HG02642 (cell line): ENCODE measurements around the gene MLANA.
"Not testable (repeated sequence)": the region's sequence is repeated elsewhere in the genome, so short reads cannot be mapped to it uniquely, and the experiment has no call there.

Source experiments
- ATAC-seq: cut with Tn5 transposase; IDR thresholded peaks from one replicate; pipeline ENCODE4 v1.9.1; 2021; ENCODE audit warnings: mild to moderate bottlenecking; ENCODE audit not compliant: unreplicated experiment, poor library complexity

Gene MLANA

DNA sequence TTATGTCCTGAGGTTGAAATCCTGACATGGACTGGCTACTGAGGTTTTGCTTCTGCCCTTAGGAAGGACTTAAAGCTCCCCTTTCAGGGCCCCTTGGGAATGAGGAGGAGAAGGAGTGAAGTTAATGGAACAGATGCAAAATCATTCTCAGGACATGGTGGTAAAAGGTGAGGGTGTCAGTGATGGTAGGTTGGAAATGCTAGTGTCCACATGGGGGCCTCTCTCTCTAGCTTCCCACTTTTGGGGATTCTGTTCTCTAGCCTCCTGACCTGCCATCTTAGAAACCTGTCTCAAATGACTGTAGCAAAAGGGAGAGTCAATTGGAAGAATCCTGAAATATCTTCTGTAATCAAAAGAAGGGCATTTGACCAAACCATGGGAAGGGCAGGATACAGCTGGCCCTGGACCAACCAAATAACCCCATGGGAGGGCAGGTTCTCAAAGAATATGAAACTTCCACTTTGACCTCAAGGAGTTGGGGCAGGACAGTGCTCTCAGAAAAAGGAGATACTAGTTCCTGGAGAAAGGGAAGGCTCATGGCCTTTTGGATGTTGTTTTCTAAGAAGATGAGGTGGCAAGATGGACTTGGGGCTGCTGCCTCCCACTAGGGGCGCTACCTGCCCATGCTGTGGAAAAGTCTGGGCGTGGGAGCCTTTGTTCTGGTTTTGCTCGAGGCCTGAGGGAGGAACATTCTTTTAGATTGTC, 21.2 kb upstream of the MLANA start:
- no peak for ATAC-seq

DNA sequence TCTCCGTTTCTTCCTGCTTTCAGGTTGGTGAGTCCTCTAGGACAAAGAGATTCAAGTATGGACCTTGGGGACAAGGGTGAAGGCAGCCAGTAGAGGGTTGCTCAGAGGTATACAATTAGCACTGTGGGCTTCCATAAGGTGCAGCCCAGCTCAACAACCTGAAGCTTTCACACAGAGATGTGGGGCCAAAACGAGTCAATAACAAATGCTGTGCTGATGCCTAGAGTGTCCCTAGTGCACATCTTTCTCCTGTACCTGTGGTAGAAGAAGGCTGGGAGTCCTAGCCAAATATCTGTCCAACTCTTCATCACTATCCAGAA, 20.7 kb upstream of the MLANA start:
- no peak for ATAC-seq

- ATAC-seq = no peak
Observed at GRCh38 chr9:5870691-5871090, 20.0 kb upstream of the MLANA start.

- no peak for ATAC-seq
Observed at GRCh38 chr9:5871785-5872184, 18.9 kb upstream of the MLANA start.

DNA sequence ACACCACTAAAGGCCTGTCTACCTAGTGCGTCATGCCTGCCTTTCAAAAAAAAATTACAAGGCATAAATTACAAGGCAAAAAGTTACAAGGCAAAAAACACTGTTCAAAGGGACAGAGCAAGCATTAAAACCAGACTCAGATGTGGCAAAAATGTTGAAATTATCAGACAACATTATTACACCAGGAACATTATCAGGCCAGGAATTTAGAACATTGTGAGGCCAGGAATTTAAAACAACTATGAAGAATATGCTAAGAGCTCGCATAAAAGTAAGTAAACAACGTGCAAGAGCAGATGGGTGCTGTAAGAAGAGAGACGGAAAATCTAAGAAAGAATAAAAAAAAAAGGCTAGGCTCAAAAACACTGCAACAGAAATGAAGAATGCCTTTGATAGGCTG, 18.2 kb upstream of the MLANA start:
- ATAC-seq = no peak

DNA sequence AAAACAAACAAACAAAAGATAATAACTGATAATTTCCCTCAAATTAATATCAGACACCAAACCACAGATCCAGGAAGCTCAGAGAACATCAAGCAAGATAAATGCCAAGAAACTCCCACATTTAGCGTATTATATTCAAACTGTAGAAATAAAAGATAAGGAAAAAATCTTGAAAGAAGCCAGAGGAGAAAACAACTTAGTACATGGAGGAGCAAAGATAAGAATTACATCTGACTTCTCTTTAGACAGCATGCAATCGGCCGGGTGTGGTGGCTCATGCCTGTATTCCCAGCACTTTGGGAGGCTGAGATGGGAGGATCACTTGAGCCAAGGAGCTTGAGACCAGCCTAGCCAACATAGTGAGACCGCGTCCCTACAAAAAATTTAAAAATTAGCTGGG, 17.2 kb upstream of the MLANA start:
- ATAC-seq = no peak

DNA sequence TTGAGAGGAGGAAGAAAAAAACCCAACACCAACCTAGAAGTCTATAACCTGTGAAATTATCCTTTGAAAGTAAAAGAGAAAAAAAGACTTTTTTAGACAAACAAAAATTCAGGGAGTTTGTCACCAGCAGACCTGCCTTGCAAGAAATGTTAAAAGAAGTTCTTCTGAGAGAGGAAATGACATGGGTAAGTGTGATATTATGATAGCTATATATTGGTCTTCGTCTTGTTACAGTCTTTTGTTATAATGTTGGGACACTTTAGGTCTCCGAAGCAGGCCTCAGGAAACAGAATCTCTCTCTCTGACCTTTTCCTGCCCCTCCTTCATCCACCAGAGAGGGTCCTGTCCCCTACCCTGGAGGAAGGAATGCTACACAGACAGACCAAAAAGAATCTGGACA, 16.6 kb upstream of the MLANA start:
- no peak for ATAC-seq

GRCh38 chr9:5876026-5876425, 14.7 kb upstream of the MLANA start:
- peak; percentile 51 for ATAC-seq

- ATAC-seq = no peak
Observed at GRCh38 chr9:5876711-5877110, 14.0 kb upstream of the MLANA start.

GRCh38 chr9:5879419-5880181, 11.1 kb upstream of the MLANA start:
- no peak for ATAC-seq

GRCh38 chr9:5882244-5883012, 8.3 kb upstream of the MLANA start:
- not testable (repeated sequence) for ATAC-seq

DNA sequence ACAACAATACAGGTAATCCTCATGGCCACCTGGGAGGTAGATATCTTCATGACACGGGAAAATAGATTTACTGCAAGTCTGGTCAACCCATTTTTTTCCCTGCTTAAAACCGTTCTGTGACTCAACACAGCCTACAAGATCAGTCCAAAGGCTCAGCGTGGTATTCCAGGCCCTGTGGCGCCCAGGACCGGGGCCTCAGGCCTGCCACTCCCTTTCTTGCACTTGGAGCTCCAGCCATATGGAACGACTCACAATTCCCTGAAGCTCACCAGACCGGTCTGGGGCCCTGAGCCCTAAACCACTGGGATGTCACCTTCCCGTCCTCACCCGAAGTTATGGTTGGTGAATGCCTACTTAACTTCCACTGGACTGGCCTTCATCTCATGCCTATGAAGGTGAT, 6.5 kb upstream of the MLANA start:
- ATAC-seq = no peak

GRCh38 chr9:5886114-5886939, 4.4 kb upstream of the MLANA start:
- ATAC-seq = peak; percentile 95

DNA sequence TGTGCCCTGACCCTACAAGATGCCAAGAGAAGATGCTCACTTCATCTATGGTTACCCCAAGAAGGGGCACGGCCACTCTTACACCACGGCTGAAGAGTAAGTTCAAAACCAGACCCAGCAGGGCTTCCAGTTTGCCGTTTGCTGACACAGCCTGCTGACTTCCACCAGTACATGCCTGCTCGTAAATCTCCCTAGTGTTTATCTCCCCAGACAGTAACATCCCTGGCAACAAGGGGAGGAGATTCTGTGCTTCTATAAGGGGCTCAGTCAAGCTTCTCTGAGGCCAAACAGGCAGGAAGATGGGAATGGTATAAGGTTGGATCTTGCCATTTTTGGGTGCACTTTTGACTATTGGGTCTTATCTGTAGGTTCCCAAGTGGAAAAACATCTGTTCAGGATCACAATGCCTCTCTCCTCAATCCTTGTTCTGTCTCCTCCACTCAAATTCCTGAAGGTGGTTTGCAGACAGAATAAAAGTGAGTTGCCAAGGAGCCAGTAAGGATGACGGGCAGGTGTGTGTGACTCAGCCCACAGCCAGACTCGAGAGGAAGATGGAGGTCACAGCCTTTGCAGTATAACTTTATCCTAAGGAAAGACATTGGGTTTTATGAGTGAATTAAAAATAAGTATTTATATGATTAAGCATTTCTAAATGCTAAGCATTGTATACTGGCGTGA, 1.9 kb downstream of the MLANA start:
- ATAC-seq = no peak

- no peak for ATAC-seq
Observed at GRCh38 chr9:5893134-5893505, 2.4 kb downstream of the MLANA start.

DNA sequence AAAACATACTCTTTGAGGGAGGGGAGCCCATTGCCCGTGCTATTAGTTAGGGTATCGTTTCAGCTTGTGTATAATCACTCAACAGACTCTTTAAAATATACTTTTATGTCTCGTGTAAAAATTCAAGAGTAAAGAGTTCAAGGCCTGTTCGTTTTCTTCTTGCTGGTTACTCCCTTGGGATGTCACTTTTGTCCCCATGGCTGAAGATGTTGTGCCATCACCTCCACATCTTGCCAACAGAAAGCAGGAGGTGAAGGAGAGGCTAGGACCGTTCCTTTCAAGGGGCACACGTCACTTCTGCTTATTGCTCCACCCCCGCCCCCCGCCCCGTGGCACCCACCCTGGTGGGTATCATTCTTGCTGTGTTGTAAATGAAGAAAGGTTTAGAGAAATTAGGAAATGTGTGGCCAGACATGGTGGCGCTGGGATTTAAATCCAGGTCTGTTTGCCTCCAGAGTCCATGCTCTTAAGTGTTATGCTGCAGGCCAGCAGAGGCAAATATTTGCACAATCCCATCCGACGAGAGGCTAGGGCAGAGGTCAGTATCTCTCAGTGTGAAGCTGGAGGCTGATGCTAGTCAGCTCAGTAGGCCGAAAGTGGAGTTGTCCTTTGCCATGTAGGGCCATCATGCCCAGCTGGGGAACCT, 3.0 kb downstream of the MLANA start:
- ATAC-seq = no peak

DNA sequence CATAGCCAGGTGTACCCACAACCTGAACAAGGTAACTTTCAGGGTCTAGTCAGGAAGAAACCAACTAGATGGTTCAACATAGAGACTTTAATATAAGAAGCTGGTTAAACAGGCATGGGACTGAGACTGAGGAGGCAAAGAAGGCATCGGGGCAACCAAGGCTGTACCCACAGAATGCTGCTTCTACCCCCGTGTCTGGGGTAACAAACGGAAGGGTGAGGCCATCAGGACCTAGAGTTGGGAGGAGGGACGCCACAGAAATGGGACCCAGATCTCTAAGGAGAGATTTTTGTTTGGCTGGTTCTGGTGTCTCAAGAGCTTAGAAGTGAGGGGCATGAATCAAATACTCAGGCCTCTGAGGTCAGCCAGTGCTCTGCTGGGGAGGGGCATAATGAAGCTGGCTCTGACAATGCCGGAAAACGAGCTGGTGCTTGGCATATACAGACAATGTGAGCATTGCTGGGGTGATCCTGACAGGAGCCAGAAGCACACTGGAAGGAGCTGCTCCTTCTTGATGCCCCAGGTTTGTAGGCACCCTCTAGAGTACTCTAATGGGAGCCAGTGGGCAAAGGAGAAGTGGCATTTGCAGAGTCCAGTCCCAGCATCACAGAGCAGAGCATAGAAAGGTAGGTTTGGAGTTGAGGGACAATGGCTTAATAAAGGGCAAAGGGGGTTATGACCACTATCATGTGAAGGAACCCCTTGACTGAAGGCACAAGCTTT, 3.7 kb downstream of the MLANA start:
- no peak for ATAC-seq

DNA sequence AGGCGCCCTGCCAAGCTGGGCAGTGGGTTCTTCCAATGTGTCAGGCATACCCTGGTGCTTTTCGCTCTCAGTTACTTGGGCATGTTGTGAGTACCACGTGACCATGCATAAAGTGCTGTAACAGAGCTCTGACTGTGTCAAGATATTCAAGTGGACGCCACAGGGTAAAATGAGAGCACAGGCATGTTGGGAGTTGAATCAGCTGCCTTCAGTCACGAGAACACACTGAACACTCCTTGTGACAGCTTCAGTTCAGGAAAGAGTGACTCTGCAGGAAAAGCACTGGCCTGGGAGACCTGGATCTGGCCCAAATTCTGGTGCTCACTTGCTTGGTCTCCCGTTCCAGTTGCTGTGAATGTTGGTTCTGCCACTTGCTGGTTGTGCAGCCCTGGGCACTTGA, 5.1 kb downstream of the MLANA start:
- ATAC-seq = no peak

DNA sequence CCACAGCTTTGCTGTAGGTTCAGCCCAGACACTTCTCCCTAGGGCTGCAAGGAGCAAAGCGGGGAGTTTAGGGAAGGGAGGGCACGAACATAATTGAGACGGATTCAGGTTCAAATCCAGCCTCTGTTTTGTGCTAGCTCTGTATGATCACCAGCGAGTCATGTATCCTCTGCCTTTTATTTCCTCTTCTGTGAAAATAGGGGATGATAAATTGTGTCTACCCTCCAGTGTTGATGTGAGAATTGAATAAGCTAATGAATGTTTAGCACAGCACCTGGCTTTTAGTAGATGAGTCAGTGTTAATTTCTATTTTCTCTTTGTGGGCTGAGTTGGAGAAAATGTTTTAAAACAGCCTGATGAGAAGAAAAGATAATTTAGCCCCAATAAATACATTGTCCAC, 6.2 kb downstream of the MLANA start:
- ATAC-seq = no peak
